Measurements from ENCODE around the gene RESP18.

Gene RESP18

DNA sequence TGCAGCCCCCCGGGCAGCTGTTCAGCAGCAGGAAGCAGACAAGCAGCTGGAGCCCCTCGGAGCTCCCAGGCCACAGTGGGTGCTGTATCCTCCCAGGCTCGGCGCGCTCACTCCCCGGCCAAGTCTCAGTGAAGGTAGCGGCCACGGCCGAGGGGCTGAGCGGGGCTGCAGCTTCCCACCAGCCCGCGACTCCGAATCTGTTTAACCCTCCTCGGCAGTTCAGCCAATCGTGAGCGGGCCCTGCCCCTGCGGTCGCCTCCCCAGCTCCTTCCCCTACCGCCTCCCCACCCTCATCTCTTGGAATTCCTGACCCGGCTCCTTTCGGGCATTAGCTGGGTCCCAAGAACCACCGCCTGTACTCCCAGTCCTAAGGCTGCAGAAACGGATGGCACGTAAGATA lies at the start of gene RESP18:
Gene RESP18, minus strand, starts transcription at position 203 of the 400 bp plus-strand sequence.
- Histone ChIP-seq H3K4me3 (ENCODE audit: low read depth in 1 of 2, low read length in 2 of 2) (no peak within 1 kb of the TSS), H3K9me3 (ENCODE audit: insufficient read depth, low read length, severe bottlenecking) (no peaks in the 10 kb centered on the region), H3K27ac (ENCODE audit: low read length) (no peak within 1 kb of the TSS), H3K36me3 (ENCODE audit: insufficient read depth, low read length) (no peaks in the 10 kb centered on the region), H4K20me1 (ENCODE audit: insufficient read depth, low read length) (no peaks in the 10 kb centered on the region), H3K9ac (ENCODE audit: low read depth, low read length) (no peak within 1 kb of the TSS), H3K4me1 (ENCODE audit: insufficient read depth, low read length) (no peaks in the 10 kb centered on the region), H3K79me2 (ENCODE audit: insufficient read depth, low read length) (no peaks in the 10 kb centered on the region), H2AFZ (ENCODE audit: low read depth, low read length) (no peak within 1 kb of the TSS), H3K4me2 (ENCODE audit: insufficient read depth, low read length) (no peak within 1 kb of the TSS), H3K27me3 (ENCODE audit: insufficient read depth, low read length, poor library complexity) (peaks cover 3% of the 10 kb centered on the region)
- TF ChIP-seq EZH2 (IDR thresholded peaks at IDR 0.05; ENCODE audit: borderline replicate concordance, low read depth, low read length, severe bottlenecking) (no peak), CTCF (IDR thresholded peaks at IDR 0.05; ENCODE audit: borderline replicate concordance, extremely low read depth, low read length, poor library complexity, severe bottlenecking) (no peak)
- ATAC-seq (ENCODE audit: insufficient read depth, low read depth) = no peak
- no peak for DNase-seq

GRCh38 chr2:219381448-219381847 lies 48.9 kb upstream of the RESP18 start:
- Histone ChIP-seq H3K9ac (ENCODE audit: low read depth, low read length) (no peak overlapping the region), H3K9me3 (ENCODE audit: insufficient read depth, low read length, severe bottlenecking) (no peaks in the 10 kb centered on the region), H3K79me2 (ENCODE audit: insufficient read depth, low read length) (peaks cover 6% of the 10 kb centered on the region), H2AFZ (ENCODE audit: low read depth, low read length) (no peak overlapping the region), H3K4me3 (ENCODE audit: low read depth in 1 of 2, low read length in 2 of 2) (no peak overlapping the region), H3K4me1 (ENCODE audit: insufficient read depth, low read length) (peaks cover 8% of the 10 kb centered on the region), H4K20me1 (ENCODE audit: insufficient read depth, low read length) (peaks cover 22% of the 10 kb centered on the region; the same call in 1 of the 2 replicates), H3K36me3 (ENCODE audit: insufficient read depth, low read length) (peaks cover 60% of the 10 kb centered on the region), H3K4me2 (ENCODE audit: insufficient read depth, low read length) (no peak overlapping the region), H3K27ac (ENCODE audit: low read length) (no peak overlapping the region), H3K27me3 (ENCODE audit: insufficient read depth, low read length, poor library complexity) (no peaks in the 10 kb centered on the region)
- no peak for ATAC-seq (ENCODE audit: insufficient read depth, low read depth)
- TF ChIP-seq EZH2 (IDR thresholded peaks at IDR 0.05; ENCODE audit: borderline replicate concordance, low read depth, low read length, severe bottlenecking) = no peak
- TF ChIP-seq CTCF (IDR thresholded peaks at IDR 0.05; ENCODE audit: borderline replicate concordance, extremely low read depth, low read length, poor library complexity, severe bottlenecking) = no peak
- no peak for DNase-seq

- H4K20me1 ChIP-seq (ENCODE audit: insufficient read depth, low read length) = peaks cover 17% of the 10 kb centered on the region; the same call in 1 of the 2 replicates
These were observed 48.4 kb upstream of the RESP18 start for GRCh38 chr2:219380926-219381325.

More at GRCh38 chr2:219380926-219381325, 48.4 kb upstream of the RESP18 start:
- peak; percentile 25; the same call in 1 of the 3 replicates for ATAC-seq (ENCODE audit: insufficient read depth, low read depth)
- Histone ChIP-seq H2AFZ (ENCODE audit: low read depth, low read length) (no peak overlapping the region), H3K9me3 (ENCODE audit: insufficient read depth, low read length, severe bottlenecking) (no peaks in the 10 kb centered on the region), H3K9ac (ENCODE audit: low read depth, low read length) (no peak overlapping the region), H3K4me3 (ENCODE audit: low read depth in 1 of 2, low read length in 2 of 2) (no peak overlapping the region), H3K36me3 (ENCODE audit: insufficient read depth, low read length) (peaks cover 55% of the 10 kb centered on the region), H3K4me2 (ENCODE audit: insufficient read depth, low read length) (no peak overlapping the region), H3K79me2 (ENCODE audit: insufficient read depth, low read length) (peaks cover under 1% of the 10 kb centered on the region; the same call in 1 of the 2 replicates), H3K4me1 (ENCODE audit: insufficient read depth, low read length) (peaks cover 2% of the 10 kb centered on the region), H3K27ac (ENCODE audit: low read length) (no peak overlapping the region), H3K27me3 (ENCODE audit: insufficient read depth, low read length, poor library complexity) (no peaks in the 10 kb centered on the region)
- DNase-seq = no peak
- no peak for TF ChIP-seq CTCF (IDR thresholded peaks at IDR 0.05; ENCODE audit: borderline replicate concordance, extremely low read depth, low read length, poor library complexity, severe bottlenecking)
- no peak for TF ChIP-seq EZH2 (IDR thresholded peaks at IDR 0.05; ENCODE audit: borderline replicate concordance, low read depth, low read length, severe bottlenecking)

Measured in DND-41 (cell line).